ENCODE data around the gene NFIX. TPM values are rescaled to one million over a fixed set of nuclear protein-coding genes. Genes with fewer than 3 reads are reported as not detected.

The NFIX gene
- total and polyA plus RNA-seq, 2 of the 13 experiments (the other 11 are each of a cell fraction or from before 2014, with no cell fraction given), result 3.4 to 5.4 TPM

- TF ChIP-seq ZNF142 (CRISPR knock-in tag; IDR thresholded peaks at IDR 0.05) (no peak), TRIM24 (CRISPR knock-in tag; IDR thresholded peaks at IDR 0.05) (no peak), ZSCAN25 (CRISPR knock-in tag; IDR thresholded peaks at IDR 0.05) (peak; percentile 68), BRD4 (CRISPR knock-in tag; IDR thresholded peaks at IDR 0.05) (no peak), XBP1 (CRISPR knock-in tag; IDR thresholded peaks at IDR 0.05) (no peak), SRSF4 (IDR thresholded peaks at IDR 0.05; ENCODE audit: low read depth, low read length, poor library complexity, severe bottlenecking) (no peak), CHCHD3 (CRISPR knock-in tag; IDR thresholded peaks at IDR 0.05) (no peak), TFDP2 (CRISPR knock-in tag; IDR thresholded peaks at IDR 0.05) (no peak), ZNF225 (CRISPR knock-in tag; IDR thresholded peaks at IDR 0.05) (no peak), ZNF367 (CRISPR knock-in tag; IDR thresholded peaks at IDR 0.05; ENCODE audit: borderline replicate concordance) (no peak), ZGPAT (CRISPR knock-in tag; IDR thresholded peaks at IDR 0.05) (peak; percentile 50; the same call in 1 of the 2 replicates), MTA1 (CRISPR knock-in tag; IDR thresholded peaks at IDR 0.05; ENCODE audit: borderline replicate concordance) (peak; percentile 84; the same call in 1 of the 2 replicates), KLF15 (CRISPR knock-in tag; IDR thresholded peaks at IDR 0.05; ENCODE audit: borderline replicate concordance) (no peak), AHR (CRISPR knock-in tag; IDR thresholded peaks at IDR 0.05) (no peak), ZNF451 (CRISPR knock-in tag; IDR thresholded peaks at IDR 0.05) (0 out of 2 replicates have a peak, but pooled peaks have one; percentile 40), PAXIP1 (CRISPR knock-in tag; conservative IDR thresholded peaks at IDR 0.05) (peak; percentile 88), FOXM1 (CRISPR knock-in tag; IDR thresholded peaks at IDR 0.05) (no peak), POLR2AphosphoS5 (IDR thresholded peaks at IDR 0.05; ENCODE audit: low read depth, low read length) (no peak)
These were observed 133.3 kb downstream of the NFIX start (continued) for GRCh38 chr19:13128583-13128982.
